Body of pancreas (tissue), 4 donors: ENCODE data around the gene HPSE2. TPM values are rescaled to one million over a fixed set of nuclear protein-coding genes. Genes with fewer than 3 reads are reported as not detected.

Experiments used
- ATAC-seq: fragments of 150-250 bp; one replicate; pipeline ENCODE4 v1.9.1; 2016
- DNase-seq, 4 donors: peaks; one replicate each; pipeline ENCODE4 v3.0.0-alpha.2; 2019
- H3K27ac ChIP-seq, 4 donors: fragments of 200-600 bp; sonication (generic); 1 replicate in 3 of 4; 2 replicates in 1 of 4; pipeline versions ENCODE4 v1.5.1 to v1.6.1; 2016 to 2019; ENCODE audit warnings: mild to moderate bottlenecking in 1 of 4, mixed read lengths in 1 of 4, moderate library complexity in 1 of 4
- H3K27me3 ChIP-seq, 2 donors: fragments of 200-600 bp; sonication (generic); one replicate each; pipeline ENCODE4 v1.6.0; 2016; ENCODE audit warnings: mild to moderate bottlenecking in 1 of 2
- H3K36me3 ChIP-seq, 2 donors: fragments of 200-600 bp; sonication (generic); replicated peaks in 1 of 2; 2 replicates each; pipeline ENCODE4 v1.5.1; 2016; ENCODE audit warnings: low read depth in 2 of 2; ENCODE audit not compliant: insufficient read depth in 1 of 2
- H3K4me1 ChIP-seq: fragments of 200-600 bp; sonication (generic); one replicate; pipeline ENCODE4 v1.6.0; 2016
- H3K4me3 ChIP-seq, 2 donors: fragments of 200-600 bp; sonication (generic); 1 replicate in 1 of 2; 2 replicates in 1 of 2; pipeline ENCODE4 v1.5.1; 2016 to 2019
- H3K9me3 ChIP-seq, 3 donors: fragments of 200-600 bp; sonication (generic); 1 replicate in 2 of 3; 2 replicates in 1 of 3; pipeline ENCODE4 v1.5.1; 2016
- POLR2A ChIP-seq, 3 donors: fragments of 450-650 bp; IDR thresholded peaks; one replicate each; pipeline ENCODE4 v1.6.1; 2016; ENCODE audit warnings: antibody characterized with exemption in 3 of 3, mild to moderate bottlenecking in 2 of 3
- WGBS, 2 donors: methylation state at CpG; one replicate each; pipeline ENCODE4 v1.1.5; 2017; 5-methylcytosine and 5-hydroxymethylcytosine counted together
- intact Hi-C: fragments of 100-400 bp; cut with DNase I; formaldehyde crosslinking; loops from one replicate; pipeline ENCODE4 v1.15.1; 2023
- total RNA-seq, 2 donors: library from RNA; depleted of rRNA; stranded (reverse); fragments of >200 nt; gene quantifications; one replicate each; pipeline ENCODE4 v1.1.0, GENCODE V29; 2016
- TF ChIP-seq, protein P1 (sequence below), 7 experiments: fragments of 450-650 bp in 4 of 7; fragments of 200-600 bp in 3 of 7; sonication (generic) in 3 of 7; IDR thresholded peaks; one replicate each; pipeline ENCODE4 v1.5.1; 2016 to 2019; ENCODE audit warnings: antibody characterized with exemption in 7 of 7

The HPSE2 gene
- total RNA-seq, 2 donors from 2014 or later = not detected

DNA sequence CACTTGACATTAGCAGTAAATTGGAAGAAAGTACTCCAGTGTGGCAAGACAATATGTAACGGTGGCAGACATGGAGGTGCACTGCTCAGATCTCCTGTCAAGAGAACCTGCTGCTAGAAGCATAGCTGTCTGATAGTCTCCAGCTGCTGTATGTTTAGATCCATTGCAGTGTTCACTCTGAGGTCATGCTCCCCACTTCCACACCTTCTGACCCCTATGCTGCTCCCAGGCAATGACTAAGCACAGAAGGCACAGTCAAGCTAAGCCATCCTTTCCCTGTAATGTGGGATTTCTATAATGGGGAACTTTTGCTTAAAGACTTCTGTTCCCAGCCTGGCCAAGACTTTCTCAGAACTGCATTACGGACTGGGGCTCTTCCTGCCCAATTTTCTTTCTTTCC, 315.8 kb downstream of the HPSE2 start:
- no peaks in the 10 kb centered on the region for H3K9me3 ChIP-seq
- TF ChIP-seq, protein P1, sequence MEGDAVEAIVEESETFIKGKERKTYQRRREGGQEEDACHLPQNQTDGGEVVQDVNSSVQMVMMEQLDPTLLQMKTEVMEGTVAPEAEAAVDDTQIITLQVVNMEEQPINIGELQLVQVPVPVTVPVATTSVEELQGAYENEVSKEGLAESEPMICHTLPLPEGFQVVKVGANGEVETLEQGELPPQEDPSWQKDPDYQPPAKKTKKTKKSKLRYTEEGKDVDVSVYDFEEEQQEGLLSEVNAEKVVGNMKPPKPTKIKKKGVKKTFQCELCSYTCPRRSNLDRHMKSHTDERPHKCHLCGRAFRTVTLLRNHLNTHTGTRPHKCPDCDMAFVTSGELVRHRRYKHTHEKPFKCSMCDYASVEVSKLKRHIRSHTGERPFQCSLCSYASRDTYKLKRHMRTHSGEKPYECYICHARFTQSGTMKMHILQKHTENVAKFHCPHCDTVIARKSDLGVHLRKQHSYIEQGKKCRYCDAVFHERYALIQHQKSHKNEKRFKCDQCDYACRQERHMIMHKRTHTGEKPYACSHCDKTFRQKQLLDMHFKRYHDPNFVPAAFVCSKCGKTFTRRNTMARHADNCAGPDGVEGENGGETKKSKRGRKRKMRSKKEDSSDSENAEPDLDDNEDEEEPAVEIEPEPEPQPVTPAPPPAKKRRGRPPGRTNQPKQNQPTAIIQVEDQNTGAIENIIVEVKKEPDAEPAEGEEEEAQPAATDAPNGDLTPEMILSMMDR (IDR thresholded peaks at IDR 0.05) = no peak
- no peak for TF ChIP-seq POLR2A (IDR thresholded peaks at IDR 0.05)
- ATAC-seq (no peak), DNase-seq (no peak)
- H3K27ac ChIP-seq = no peak overlapping the region
- H3K4me1 ChIP-seq = no peaks in the 10 kb centered on the region
- intact Hi-C loops = no loop called here
- no peaks in the 10 kb centered on the region for H3K27me3 ChIP-seq
- WGBS, 2 donors = 50 to 60% methylated on average over 2 of the region's 2 CpGs
- no peak overlapping the region for H3K4me3 ChIP-seq
- no peaks in the 10 kb centered on the region for H3K36me3 ChIP-seq

DNA sequence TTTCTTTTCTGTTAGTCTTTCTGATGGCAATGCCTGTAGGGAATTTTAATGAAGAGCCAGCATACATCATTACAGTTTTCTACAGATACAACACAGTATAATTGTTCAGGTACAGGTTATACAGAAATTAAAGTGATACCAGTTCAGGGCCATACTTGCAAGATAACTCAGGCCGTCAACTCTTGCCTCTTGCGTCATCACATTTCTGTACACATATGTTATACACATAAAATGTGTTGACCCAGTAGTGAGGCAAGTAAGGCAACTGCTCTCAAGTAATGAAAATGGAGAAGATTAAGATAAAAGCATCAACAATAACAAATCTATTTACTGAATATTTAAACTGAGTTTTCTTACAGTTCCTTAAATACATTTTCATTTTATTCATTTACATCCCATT, 317.8 kb downstream of the HPSE2 start:
- no peak overlapping the region for H3K27ac ChIP-seq
- TF ChIP-seq, protein P1 (IDR thresholded peaks at IDR 0.05) = no peak
- TF ChIP-seq POLR2A (IDR thresholded peaks at IDR 0.05) = no peak
- intact Hi-C loops = no loop called here
- no peak for DNase-seq
- 65 to 77% methylated on average over 2 of the region's 2 CpGs for WGBS, 2 donors
- no peak for ATAC-seq
- H3K36me3 ChIP-seq = no peaks in the 10 kb centered on the region
- no peaks in the 10 kb centered on the region for H3K27me3 ChIP-seq
- H3K4me3 ChIP-seq = no peak overlapping the region
- no peaks in the 10 kb centered on the region for H3K9me3 ChIP-seq
- H3K4me1 ChIP-seq = no peaks in the 10 kb centered on the region

DNA sequence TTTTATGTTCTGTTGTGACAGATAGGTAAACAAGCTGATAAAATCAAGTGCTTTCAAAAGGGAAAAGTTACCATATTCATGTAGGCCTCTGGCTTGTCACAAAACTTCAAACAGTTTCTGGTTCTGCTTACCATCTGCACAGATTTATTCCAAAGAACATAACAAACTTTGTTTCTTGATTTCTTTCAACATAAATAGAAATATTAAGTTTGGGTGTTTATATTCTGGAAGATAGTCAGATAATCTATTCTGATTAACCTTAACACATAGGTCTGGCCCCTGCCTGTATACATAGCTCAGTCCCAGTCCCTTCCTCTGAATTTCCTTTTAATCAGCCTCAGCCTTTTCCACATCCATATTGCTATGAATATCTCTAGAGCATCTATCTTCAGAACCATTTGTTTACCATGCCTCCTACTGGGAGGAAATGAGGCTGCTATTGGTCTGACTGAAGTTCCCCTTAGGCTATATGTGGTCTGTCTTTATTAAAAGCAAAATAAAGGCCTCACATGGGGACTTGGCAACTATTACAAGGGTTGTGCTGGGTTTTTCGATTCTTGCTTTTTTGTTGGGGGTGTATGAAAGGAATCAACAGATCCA, 319.0 kb downstream of the HPSE2 start:
- no peak overlapping the region for H3K27ac ChIP-seq
- WGBS, 2 donors = 57 to 73% methylated on average over 1 of the region's 1 CpG
- no peaks in the 10 kb centered on the region for H3K36me3 ChIP-seq
- no peak overlapping the region for H3K4me3 ChIP-seq
- ATAC-seq (no peak), DNase-seq (no peak)
- no peak for TF ChIP-seq POLR2A (IDR thresholded peaks at IDR 0.05)
- H3K4me1 ChIP-seq = no peaks in the 10 kb centered on the region
- no peaks in the 10 kb centered on the region for H3K27me3 ChIP-seq
- no peaks in the 10 kb centered on the region for H3K9me3 ChIP-seq
- intact Hi-C loops = no loop called here

DNA sequence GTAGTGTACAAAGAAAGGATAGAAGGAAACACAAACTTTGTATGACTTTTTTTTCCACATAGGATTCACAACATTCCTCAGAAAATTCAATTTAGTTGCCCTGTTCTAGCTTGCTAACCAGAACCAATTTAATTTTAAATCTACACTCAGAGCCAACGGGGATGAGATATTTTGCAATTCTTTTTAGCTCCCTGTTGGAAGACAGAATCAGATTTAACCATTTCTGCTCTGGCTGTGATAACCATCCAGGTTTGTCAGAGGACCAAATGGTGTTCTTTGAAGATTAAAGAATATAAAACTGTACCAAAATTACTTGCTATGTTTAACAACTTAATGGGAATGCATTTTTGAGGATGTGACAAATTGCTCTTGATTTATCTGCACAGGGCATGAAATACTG, 319.7 kb downstream of the HPSE2 start:
- DNase-seq = no peak
- Histone ChIP-seq H3K27me3 (no peaks in the 10 kb centered on the region), H3K27ac (no peak overlapping the region), H3K4me3 (no peak overlapping the region), H3K9me3 (no peaks in the 10 kb centered on the region), H3K36me3 (no peaks in the 10 kb centered on the region), H3K4me1 (no peaks in the 10 kb centered on the region)
- no peak for ATAC-seq
- intact Hi-C loops = no loop called here
- no peak for TF ChIP-seq POLR2A (IDR thresholded peaks at IDR 0.05)
- TF ChIP-seq, protein P1 (IDR thresholded peaks at IDR 0.05) = no peak
- WGBS, 2 donors = 27 to 40% methylated on average over 1 of the region's 1 CpG

DNA sequence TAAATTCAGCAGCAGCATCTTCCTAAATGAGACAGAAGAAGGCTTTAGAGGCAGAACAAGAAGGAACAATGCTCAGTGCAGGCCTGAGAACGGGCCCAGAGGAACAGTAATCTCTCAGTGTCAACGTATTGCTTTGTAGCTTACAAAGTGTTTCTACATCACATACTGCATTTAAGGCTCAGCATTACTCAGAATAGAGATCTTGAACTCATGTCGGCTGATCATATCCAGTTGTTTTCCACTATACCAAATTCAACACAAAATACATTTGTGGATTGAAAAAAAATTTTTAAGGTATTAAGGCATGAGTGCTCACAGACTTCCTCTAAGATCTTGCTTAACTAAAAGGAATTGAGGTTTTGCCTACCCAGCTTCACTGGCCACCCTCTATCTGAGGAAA, 325.1 kb downstream of the HPSE2 start:
- 64 to 83% methylated on average over 3 of the region's 3 CpGs for WGBS, 2 donors
- no peaks in the 10 kb centered on the region for H3K27me3 ChIP-seq
- no peak for ATAC-seq

More for the DNA sequence above, 325.1 kb downstream of the HPSE2 start:
- TF ChIP-seq, protein P1 (IDR thresholded peaks at IDR 0.05) = no peak
- TF ChIP-seq POLR2A (IDR thresholded peaks at IDR 0.05) = no peak
- Histone ChIP-seq H3K4me3 (no peak overlapping the region), H3K36me3 (no peaks in the 10 kb centered on the region), H3K9me3 (no peaks in the 10 kb centered on the region), H3K27ac (no peak overlapping the region), H3K4me1 (no peaks in the 10 kb centered on the region)
- DNase-seq = no peak
- intact Hi-C loops = no loop called here
